HepG2 (cell line): ENCODE results near the gene PSKH1. TPM values are rescaled to one million over a fixed set of nuclear protein-coding genes. Genes with fewer than 3 reads are reported as not detected.

Experiments used
- ATF6 ChIP-seq: sonication (generic); formaldehyde crosslinking; conservative IDR thresholded peaks from 2 replicates; pipeline ENCODE4 v1.4.0; 2020; ENCODE audit warnings: missing genetic modification reagents
- ELF1 ChIP-seq: sonication (generic); formaldehyde crosslinking; IDR thresholded peaks from 2 replicates; pipeline ENCODE4 v1.4.0; 2020; ENCODE audit warnings: missing genetic modification reagents
- FOXC1 ChIP-seq: sonication (generic); formaldehyde crosslinking; IDR thresholded peaks from 2 replicates; pipeline ENCODE4 v1.8.0; 2022; ENCODE audit warnings: mild to moderate bottlenecking, missing genetic modification reagents, borderline replicate concordance
- KLF11 ChIP-seq: IDR thresholded peaks from 2 replicates; pipeline ENCODE4 v1.6.1; 2016; ENCODE audit warnings: missing compliant biosample characterization
- MTA3 ChIP-seq: sonication (generic); formaldehyde crosslinking; IDR thresholded peaks from 2 replicates; pipeline ENCODE4 v1.4.0; 2020; ENCODE audit warnings: missing genetic modification reagents
- PAXIP1 ChIP-seq: sonication (generic); formaldehyde crosslinking; conservative IDR thresholded peaks from 2 replicates; pipeline ENCODE4 v1.4.0; 2020; ENCODE audit warnings: mild to moderate bottlenecking, missing genetic modification reagents, moderate library complexity
- PHF21A ChIP-seq: sonication (generic); formaldehyde crosslinking; IDR thresholded peaks from 2 replicates; pipeline ENCODE4 v1.5.0; 2020; ENCODE audit warnings: mild to moderate bottlenecking, missing genetic modification reagents
- SRY ChIP-seq: sonication (generic); formaldehyde crosslinking; IDR thresholded peaks from 2 replicates; pipeline ENCODE4 v1.8.0; 2022; ENCODE audit warnings: mild to moderate bottlenecking, missing genetic modification reagents
- SYNCRIP ChIP-seq: fragments of 200-400 bp; formaldehyde crosslinking; IDR thresholded peaks from 2 replicates; pipeline ENCODE4 v1.6.1; 2018; ENCODE audit warnings: mild to moderate bottlenecking, low read depth, low read length; ENCODE audit not compliant: insufficient read depth
- WIZ ChIP-seq: sonication (generic); formaldehyde crosslinking; IDR thresholded peaks from 2 replicates; pipeline ENCODE4 v1.5.1; 2020; ENCODE audit warnings: mild to moderate bottlenecking, missing genetic modification reagents
- ZBTB40 ChIP-seq, 2 experiments: fragments of 450-650 bp in 1 of 2; sonication (generic) in 1 of 2; formaldehyde crosslinking in 1 of 2; IDR thresholded peaks; 2 replicates each; pipeline versions ENCODE4 v1.6.1 to v1.8.0; 2016 to 2022; ENCODE audit warnings: antibody characterized with exemption in 1 of 2, mild to moderate bottlenecking in 1 of 2, missing genetic modification reagents in 1 of 2
- ZNF496 ChIP-seq: sonication (generic); formaldehyde crosslinking; IDR thresholded peaks from 2 replicates; pipeline ENCODE4 v1.8.1; 2023; ENCODE audit warnings: mild to moderate bottlenecking, moderate library complexity, missing genetic modification reagents; ENCODE audit not compliant: insufficient replicate concordance
- ZNF75D ChIP-seq: sonication (generic); formaldehyde crosslinking; IDR thresholded peaks from 2 replicates; pipeline ENCODE4 v1.8.1; 2023; ENCODE audit warnings: missing genetic modification reagents, mild to moderate bottlenecking, borderline replicate concordance
- polyA plus RNA-seq, 8 experiments: library from polyadenylated mRNA; depleted of rRNA in 3 of 8; stranded (reverse) in 7 of 8; unstranded in 1 of 8; fragments of >200 nt; fragmentation: Illumina TruSeq in 4 of 8; extraction: Trizol in 4 of 8; gene quantifications; 2 replicates each; pipeline versions ENCODE4 v1.2.1 to v1.2.3, GENCODE V29; 2011 to 2016; ENCODE audit warnings: low read depth in 4 of 8, missing spikeins in 1 of 8, mixed read lengths in 1 of 8; ENCODE audit not compliant: insufficient read depth in 1 of 8
- total RNA-seq, 5 experiments: library from RNA; depleted of rRNA; stranded (reverse); fragments of >200 nt; fragmentation: Illumina TruSeq; extraction: Trizol; gene quantifications; 2 replicates each; pipeline ENCODE4 v1.2.3, GENCODE V29; 2016; ENCODE audit warnings: low read depth in 1 of 5

Gene PSKH1
- total and polyA plus RNA-seq, 2 of the 13 experiments (the other 11 are each of a cell fraction or from before 2014, with no cell fraction given): 8.4 to 19.1 TPM

- TF ChIP-seq ATF6 (CRISPR knock-in tag) (peak; percentile 18; the same call in 1 of the 2 replicates), PHF21A (CRISPR knock-in tag) (0 out of 2 replicates have a peak, but pooled peaks have one; percentile 0), SYNCRIP (no peak), ZNF496 (no peak), ZBTB40 (IDR thresholded peaks at IDR 0.05) (no peak), ZBTB40 (CRISPR knock-in tag; IDR thresholded peaks at IDR 0.05) (no peak), ZNF75D (CRISPR knock-in tag) (0 out of 2 replicates have a peak, but pooled peaks have one; percentile 34), FOXC1 (peak; percentile 49; the same call in 1 of the 2 replicates), PAXIP1 (CRISPR knock-in tag) (no peak), MTA3 (CRISPR knock-in tag) (no peak), KLF11 (no peak), SRY (CRISPR knock-in tag) (no peak; the same call in 1 of the 2 replicates), WIZ (CRISPR knock-in tag) (peak; percentile 33; the same call in 1 of the 2 replicates), ELF1 (peak; percentile 56)
These were observed 43.2 kb downstream of the PSKH1 start, which contains the start of gene PSMB10 (continued) for GRCh38 chr16:67936124-67936879.
